HG03025 (cell line): ENCODE data around the gene SIPA1.

Experiments
- ATAC-seq: cut with Tn5 transposase; IDR thresholded peaks from one replicate; pipeline ENCODE4 v1.9.1; 2021; ENCODE audit warnings: mild to moderate bottlenecking, moderate library complexity; ENCODE audit not compliant: unreplicated experiment, low FRiP score

The SIPA1 gene

GRCh38 chr11:65606876-65607613 is 30.9 kb upstream of the SIPA1 start:
- ATAC-seq = no peak

GRCh38 chr11:65607614-65608426 is 30.1 kb upstream of the SIPA1 start:
- ATAC-seq = no peak

- no peak for ATAC-seq
These were observed 28.7 kb upstream of the SIPA1 start for GRCh38 chr11:65609229-65609628.

- no peak for ATAC-seq
These were observed 28.2 kb upstream of the SIPA1 start for GRCh38 chr11:65609665-65610064.

- ATAC-seq = no peak
These were observed 27.5 kb upstream of the SIPA1 start for GRCh38 chr11:65610404-65610803.

- no peak for ATAC-seq
These were observed 26.7 kb upstream of the SIPA1 start for GRCh38 chr11:65611028-65611757.

- ATAC-seq = no peak
These were observed 25.9 kb upstream of the SIPA1 start for GRCh38 chr11:65611758-65612603.

GRCh38 chr11:65612691-65613090 is 25.2 kb upstream of the SIPA1 start:
- no peak for ATAC-seq

GRCh38 chr11:65613091-65613928 is 24.6 kb upstream of the SIPA1 start:
- no peak for ATAC-seq

- ATAC-seq = peak; percentile 71
These were observed 22.5 kb upstream of the SIPA1 start, which contains the start of gene PCNX3 for GRCh38 chr11:65615229-65615949. Gene PCNX3 (plus strand): TSS chr11:65615776. CDS start chr11:65616312, 536 bp downstream.

- ATAC-seq = peak; percentile 3
These were observed 21.8 kb upstream of the SIPA1 start for GRCh38 chr11:65615950-65616574.

GRCh38 chr11:65616575-65617001 is 21.3 kb upstream of the SIPA1 start:
- no peak for ATAC-seq

GRCh38 chr11:65617136-65617850 is 20.6 kb upstream of the SIPA1 start:
- no peak for ATAC-seq

GRCh38 chr11:65617990-65618751 is 19.7 kb upstream of the SIPA1 start:
- no peak for ATAC-seq

- no peak for ATAC-seq
These were observed 19.1 kb upstream of the SIPA1 start for GRCh38 chr11:65618763-65619162.

GRCh38 chr11:65619281-65619928 is 18.5 kb upstream of the SIPA1 start:
- ATAC-seq = no peak
